HFF-Myc (cell line): ENCODE results near the gene KCNQ1OT1.
"Not testable (repeated sequence)": the region's sequence is repeated elsewhere in the genome, so short reads cannot be mapped to it uniquely, and the experiment has no call there.

Source experiments
- DNase-seq: peaks from one replicate; pipeline ENCODE4 v3.0.0-alpha.2; 2011; ENCODE audit warnings: low read depth; ENCODE audit errors: extremely low read depth
- H3K4me3 ChIP-seq: replicated peaks from 2 replicates; pipeline ENCODE4 v1.5.1; 2011; ENCODE audit warnings: low read depth, mild to moderate bottlenecking, control low read depth, low read length
- TF ChIP-seq, protein P1 (sequence below): IDR thresholded peaks from 2 replicates; pipeline ENCODE4 v1.5.1; 2012; ENCODE audit warnings: mild to moderate bottlenecking, low read depth, low read length, control low read depth; ENCODE audit errors: missing control alignments

Gene KCNQ1OT1

DNA sequence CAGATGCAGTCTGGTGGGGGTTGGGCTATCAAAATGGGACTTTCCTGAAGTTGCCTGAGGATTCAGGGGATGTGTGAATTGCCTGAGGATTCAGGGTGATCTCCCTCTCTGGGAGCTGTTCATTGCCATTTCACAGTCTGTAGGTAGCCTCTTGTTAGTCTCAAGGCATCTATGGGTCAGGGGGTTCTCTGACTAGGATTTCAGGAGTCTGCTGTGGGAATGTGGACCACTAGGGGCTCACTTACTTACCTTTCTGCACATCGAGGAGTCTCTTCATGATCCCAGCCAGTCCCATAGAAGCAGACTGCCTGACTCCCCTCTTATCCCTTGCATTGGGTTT, 54.0 kb downstream of the KCNQ1OT1 start:
- DNase-seq = no peak
- TF ChIP-seq, protein P1, sequence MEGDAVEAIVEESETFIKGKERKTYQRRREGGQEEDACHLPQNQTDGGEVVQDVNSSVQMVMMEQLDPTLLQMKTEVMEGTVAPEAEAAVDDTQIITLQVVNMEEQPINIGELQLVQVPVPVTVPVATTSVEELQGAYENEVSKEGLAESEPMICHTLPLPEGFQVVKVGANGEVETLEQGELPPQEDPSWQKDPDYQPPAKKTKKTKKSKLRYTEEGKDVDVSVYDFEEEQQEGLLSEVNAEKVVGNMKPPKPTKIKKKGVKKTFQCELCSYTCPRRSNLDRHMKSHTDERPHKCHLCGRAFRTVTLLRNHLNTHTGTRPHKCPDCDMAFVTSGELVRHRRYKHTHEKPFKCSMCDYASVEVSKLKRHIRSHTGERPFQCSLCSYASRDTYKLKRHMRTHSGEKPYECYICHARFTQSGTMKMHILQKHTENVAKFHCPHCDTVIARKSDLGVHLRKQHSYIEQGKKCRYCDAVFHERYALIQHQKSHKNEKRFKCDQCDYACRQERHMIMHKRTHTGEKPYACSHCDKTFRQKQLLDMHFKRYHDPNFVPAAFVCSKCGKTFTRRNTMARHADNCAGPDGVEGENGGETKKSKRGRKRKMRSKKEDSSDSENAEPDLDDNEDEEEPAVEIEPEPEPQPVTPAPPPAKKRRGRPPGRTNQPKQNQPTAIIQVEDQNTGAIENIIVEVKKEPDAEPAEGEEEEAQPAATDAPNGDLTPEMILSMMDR = no peak
- no peak overlapping the region for H3K4me3 ChIP-seq

GRCh38 chr11:2644844-2645778, 54.7 kb downstream of the KCNQ1OT1 start:
- no peak overlapping the region for H3K4me3 ChIP-seq
- no peak for DNase-seq
- TF ChIP-seq, protein P1 = no peak

GRCh38 chr11:2643746-2644145, 56.0 kb downstream of the KCNQ1OT1 start:
- no peak for DNase-seq
- H3K4me3 ChIP-seq = no peak overlapping the region
- TF ChIP-seq, protein P1 = no peak

GRCh38 chr11:2641623-2642022, 58.2 kb downstream of the KCNQ1OT1 start:
- no peak for DNase-seq
- no peak overlapping the region for H3K4me3 ChIP-seq
- TF ChIP-seq, protein P1 = no peak

GRCh38 chr11:2639763-2640162, 60.0 kb downstream of the KCNQ1OT1 start:
- not testable (repeated sequence) for H3K4me3 ChIP-seq, DNase-seq

- DNase-seq = no peak
- H3K4me3 ChIP-seq = no peak overlapping the region
- TF ChIP-seq, protein P1 = no peak
These were observed 68.6 kb downstream of the KCNQ1OT1 start for GRCh38 chr11:2631161-2631560.

GRCh38 chr11:2630679-2631078, 69.1 kb downstream of the KCNQ1OT1 start:
- TF ChIP-seq, protein P1 = no peak
- H3K4me3 ChIP-seq = no peak overlapping the region
- DNase-seq = no peak
